Measurements from ENCODE around the gene CTNNA2.

Gene CTNNA2

DNA sequence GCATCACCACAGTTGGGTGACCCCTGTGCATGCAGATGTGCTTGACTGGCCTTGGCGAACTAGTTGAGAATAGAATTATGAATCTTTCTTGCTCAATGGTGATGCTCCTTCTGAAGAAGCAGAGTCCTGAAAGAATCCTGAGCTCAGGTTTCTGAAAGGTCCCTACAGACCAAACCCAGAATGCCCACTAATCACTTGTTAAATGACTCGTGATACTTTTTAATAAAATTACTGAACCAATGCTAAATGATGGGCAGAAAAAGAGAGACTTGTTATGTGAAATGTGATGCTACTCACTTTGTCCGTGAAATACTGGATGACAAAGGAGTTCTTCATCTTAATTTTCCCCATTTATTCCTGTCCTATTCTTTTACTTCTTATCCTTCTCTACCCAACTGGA is 1055.2 kb downstream of the CTNNA2 start:
- TF ChIP-seq, protein P1, sequence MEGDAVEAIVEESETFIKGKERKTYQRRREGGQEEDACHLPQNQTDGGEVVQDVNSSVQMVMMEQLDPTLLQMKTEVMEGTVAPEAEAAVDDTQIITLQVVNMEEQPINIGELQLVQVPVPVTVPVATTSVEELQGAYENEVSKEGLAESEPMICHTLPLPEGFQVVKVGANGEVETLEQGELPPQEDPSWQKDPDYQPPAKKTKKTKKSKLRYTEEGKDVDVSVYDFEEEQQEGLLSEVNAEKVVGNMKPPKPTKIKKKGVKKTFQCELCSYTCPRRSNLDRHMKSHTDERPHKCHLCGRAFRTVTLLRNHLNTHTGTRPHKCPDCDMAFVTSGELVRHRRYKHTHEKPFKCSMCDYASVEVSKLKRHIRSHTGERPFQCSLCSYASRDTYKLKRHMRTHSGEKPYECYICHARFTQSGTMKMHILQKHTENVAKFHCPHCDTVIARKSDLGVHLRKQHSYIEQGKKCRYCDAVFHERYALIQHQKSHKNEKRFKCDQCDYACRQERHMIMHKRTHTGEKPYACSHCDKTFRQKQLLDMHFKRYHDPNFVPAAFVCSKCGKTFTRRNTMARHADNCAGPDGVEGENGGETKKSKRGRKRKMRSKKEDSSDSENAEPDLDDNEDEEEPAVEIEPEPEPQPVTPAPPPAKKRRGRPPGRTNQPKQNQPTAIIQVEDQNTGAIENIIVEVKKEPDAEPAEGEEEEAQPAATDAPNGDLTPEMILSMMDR (IDR thresholded peaks at IDR 0.05; ENCODE audit: low read depth, low read length): no peak
- no peak for DNase-seq (ENCODE audit: extremely low read depth, low read depth)

DNA sequence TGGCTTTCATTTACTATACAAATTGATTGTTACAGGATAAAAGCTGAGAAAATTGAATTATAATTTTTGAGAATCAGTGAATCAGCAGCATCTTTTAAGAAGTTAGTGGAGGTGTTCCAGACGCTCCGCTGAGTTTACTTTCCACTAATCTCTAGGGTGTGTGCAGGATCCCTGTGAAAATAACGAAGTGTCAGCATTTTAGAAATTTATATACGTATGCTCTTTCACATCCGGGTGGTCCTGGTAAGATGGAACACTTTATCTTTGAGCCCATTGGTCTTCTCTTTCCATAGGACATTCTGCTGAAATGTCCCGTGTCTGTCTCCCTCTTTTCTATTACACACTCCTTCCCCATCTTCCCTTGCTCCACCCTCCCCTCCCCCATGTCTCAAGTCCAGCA is 1060.3 kb downstream of the CTNNA2 start:
- DNase-seq (ENCODE audit: extremely low read depth, low read depth): no peak
- TF ChIP-seq, protein P1 (IDR thresholded peaks at IDR 0.05; ENCODE audit: low read depth, low read length): no peak

DNA sequence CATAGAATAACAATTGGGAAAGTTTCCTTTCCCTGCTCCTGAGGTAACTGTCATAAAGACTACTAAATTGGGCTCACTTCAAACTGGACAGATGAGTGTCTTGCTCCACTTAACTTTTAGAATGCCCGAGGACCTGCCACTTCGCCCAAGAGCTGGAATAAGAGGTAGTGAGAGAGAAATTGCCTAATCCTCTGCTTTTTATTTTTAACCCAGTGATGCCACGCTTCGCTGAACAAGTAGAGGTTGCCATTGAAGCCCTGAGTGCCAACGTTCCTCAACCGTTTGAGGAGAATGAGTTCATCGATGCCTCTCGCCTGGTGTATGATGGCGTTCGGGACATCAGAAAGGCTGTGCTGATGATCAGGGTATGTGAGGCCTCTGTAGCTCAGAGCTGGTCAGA is 1061.1 kb downstream of the CTNNA2 start:
- TF ChIP-seq, protein P1 (IDR thresholded peaks at IDR 0.05; ENCODE audit: low read depth, low read length): no peak

DNA sequence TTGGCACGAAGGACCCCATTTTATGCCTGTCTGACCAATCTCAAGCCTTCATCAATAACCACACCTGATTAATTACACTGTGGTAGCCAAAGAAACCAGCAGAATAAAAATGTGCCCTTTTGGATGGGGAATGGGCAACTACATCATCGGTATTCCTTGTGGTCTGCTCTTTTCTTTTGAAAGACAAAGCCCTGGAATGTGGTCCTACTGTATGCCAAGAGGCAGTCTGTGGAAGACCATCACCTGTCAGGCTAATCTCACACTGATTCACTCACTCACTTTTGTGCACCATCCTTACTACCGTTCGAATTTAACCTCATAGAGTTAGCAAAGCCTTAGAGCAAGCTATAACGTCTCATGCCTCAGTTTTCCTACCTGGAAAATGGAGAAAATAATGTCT is 1066.9 kb downstream of the CTNNA2 start:
- TF ChIP-seq, protein P1 (IDR thresholded peaks at IDR 0.05; ENCODE audit: low read depth, low read length): no peak

More for the DNA sequence above, 1061.1 kb downstream of the CTNNA2 start:
- DNase-seq (ENCODE audit: extremely low read depth, low read depth): no peak

DNA sequence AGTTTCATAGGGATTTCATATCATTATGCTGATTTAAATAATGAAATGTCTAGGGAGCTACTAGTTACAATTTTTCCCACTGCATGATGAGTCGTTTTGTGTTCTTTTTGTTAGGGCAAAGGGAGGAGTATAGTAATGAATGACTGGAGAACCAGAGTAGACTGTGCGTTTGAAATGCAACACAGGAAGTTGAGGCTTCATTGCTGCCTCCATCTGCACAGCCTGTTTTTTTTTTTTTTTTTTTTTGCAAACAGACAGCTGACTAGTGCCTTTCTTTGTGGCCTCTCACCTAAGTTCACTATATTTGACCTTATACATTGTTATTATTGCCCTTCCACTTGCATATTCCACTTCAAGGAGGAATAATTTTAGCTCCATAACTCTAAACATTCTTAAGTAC is 1078.4 kb downstream of the CTNNA2 start:
- TF ChIP-seq, protein P1 (IDR thresholded peaks at IDR 0.05; ENCODE audit: low read depth, low read length): no peak
- DNase-seq (ENCODE audit: extremely low read depth, low read depth): no peak

More for the DNA sequence above, 1066.9 kb downstream of the CTNNA2 start:
- no peak for DNase-seq (ENCODE audit: extremely low read depth, low read depth)

DNA sequence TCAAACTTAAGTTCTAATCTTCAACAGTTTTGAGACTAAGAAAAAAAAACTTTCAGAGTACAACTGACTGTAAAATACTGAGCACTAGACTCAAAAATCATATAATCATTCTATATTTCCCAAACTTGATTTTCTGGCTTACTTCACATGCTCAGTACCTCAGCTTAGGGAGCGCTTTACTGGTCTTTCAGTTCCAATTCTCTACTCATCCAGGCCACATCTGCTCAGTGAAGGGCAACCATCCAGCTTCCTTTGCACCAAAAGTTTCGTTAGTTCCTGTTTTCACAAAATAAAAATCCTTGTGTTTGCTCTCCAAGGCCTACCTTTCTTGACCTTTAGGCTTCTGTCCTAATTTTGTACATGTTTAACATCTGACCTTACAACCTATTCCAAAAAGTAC is 1079.3 kb downstream of the CTNNA2 start:
- TF ChIP-seq, protein P1 (IDR thresholded peaks at IDR 0.05; ENCODE audit: low read depth, low read length): no peak
- no peak for DNase-seq (ENCODE audit: extremely low read depth, low read depth)

DNA sequence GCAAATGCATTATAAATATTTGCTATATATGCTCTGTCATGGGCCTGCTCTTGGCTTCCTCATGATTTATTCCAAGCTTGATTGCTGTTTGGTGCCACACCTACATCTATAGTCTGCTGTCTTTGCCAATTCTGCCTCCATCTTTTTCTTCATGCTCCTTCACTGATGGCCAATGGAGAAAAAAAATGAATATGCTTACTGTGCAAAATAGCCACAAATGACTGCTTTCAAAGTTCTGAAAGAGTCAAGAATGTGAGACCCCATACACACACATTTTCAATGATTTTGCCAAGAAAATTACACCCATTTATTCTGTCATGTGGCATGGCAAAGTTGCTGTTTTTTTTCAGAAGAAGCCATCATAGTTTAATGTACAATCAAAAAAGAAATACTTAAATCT is 1097.3 kb downstream of the CTNNA2 start:
- TF ChIP-seq, protein P1 (IDR thresholded peaks at IDR 0.05; ENCODE audit: low read depth, low read length): no peak
- DNase-seq (ENCODE audit: extremely low read depth, low read depth): no peak
